Measurements from ENCODE around the gene ZFTA.
"Not testable (repeated sequence)": the region's sequence is repeated elsewhere in the genome, so short reads cannot be mapped to it uniquely, and the experiment has no call there.

Gene ZFTA

GRCh38 chr11:63768237-63769041 is at the start of gene ZFTA:
TSS of gene ZFTA (minus strand) at chr11:63768775. CDS start at chr11:63768622, 153 bp downstream.
- FAIRE-seq = no peak
- peak; percentile 15 for DNase-seq (ENCODE audit: low spot score)

GRCh38 chr11:63817758-63818498 is 49.4 kb upstream of the ZFTA start:
- FAIRE-seq (no peak), DNase-seq (ENCODE audit: low spot score) (no peak)

GRCh38 chr11:63816732-63817131 is 48.2 kb upstream of the ZFTA start:
- FAIRE-seq (no peak), DNase-seq (ENCODE audit: low spot score) (no peak)

GRCh38 chr11:63816166-63816565 is 47.6 kb upstream of the ZFTA start:
- DNase-seq (ENCODE audit: low spot score) (no peak), FAIRE-seq (no peak)

- DNase-seq (ENCODE audit: low spot score) (no peak), FAIRE-seq (no peak)
Measured at GRCh38 chr11:63814383-63814736, 45.8 kb upstream of the ZFTA start.

GRCh38 chr11:63813563-63814382 is 45.2 kb upstream of the ZFTA start:
- FAIRE-seq = no peak
- no peak for DNase-seq (ENCODE audit: low spot score)

GRCh38 chr11:63813035-63813562 is 44.5 kb upstream of the ZFTA start, which contains the start of gene SPINDOC:
TSS of gene SPINDOC (plus strand) at chr11:63813456. CDS start at chr11:63813687, 231 bp downstream.
- FAIRE-seq (no peak), DNase-seq (ENCODE audit: low spot score) (peak; percentile 32)

- no peak for DNase-seq (ENCODE audit: low spot score)
- FAIRE-seq = no peak
Measured at GRCh38 chr11:63811522-63811921, 42.9 kb upstream of the ZFTA start.

- DNase-seq (ENCODE audit: low spot score) = not testable (repeated sequence)
Measured at GRCh38 chr11:63810383-63810782, 41.8 kb upstream of the ZFTA start.

GRCh38 chr11:63805844-63806415 is 37.4 kb upstream of the ZFTA start:
- DNase-seq (ENCODE audit: low spot score) (no peak), FAIRE-seq (no peak)

More at GRCh38 chr11:63810383-63810782, 41.8 kb upstream of the ZFTA start:
- FAIRE-seq = not testable (repeated sequence)

- no peak for FAIRE-seq
- no peak for DNase-seq (ENCODE audit: low spot score)
Measured at GRCh38 chr11:63804259-63804658, 35.7 kb upstream of the ZFTA start.

- DNase-seq (ENCODE audit: low spot score) = peak; percentile 45
- FAIRE-seq = no peak
Measured at GRCh38 chr11:63802637-63803414, 34.3 kb upstream of the ZFTA start.

- FAIRE-seq (no peak), DNase-seq (ENCODE audit: low spot score) (no peak)
Measured at GRCh38 chr11:63800921-63801320, 32.3 kb upstream of the ZFTA start.

- DNase-seq (ENCODE audit: low spot score) (no peak), FAIRE-seq (no peak)
Measured at GRCh38 chr11:63795066-63795465, 26.5 kb upstream of the ZFTA start.

GRCh38 chr11:63793161-63793560 is 24.6 kb upstream of the ZFTA start:
- FAIRE-seq (no peak), DNase-seq (ENCODE audit: low spot score) (no peak)

- FAIRE-seq = no peak
- no peak for DNase-seq (ENCODE audit: low spot score)
Measured at GRCh38 chr11:63791495-63792167, 23.1 kb upstream of the ZFTA start.

GRCh38 chr11:63785823-63786222 is 17.2 kb upstream of the ZFTA start:
- FAIRE-seq = no peak
- DNase-seq (ENCODE audit: low spot score) = no peak

GRCh38 chr11:63783925-63784592 is 15.5 kb upstream of the ZFTA start:
- FAIRE-seq (no peak), DNase-seq (ENCODE audit: low spot score) (no peak)

GRCh38 chr11:63782749-63783148 is 14.2 kb upstream of the ZFTA start:
- DNase-seq (ENCODE audit: low spot score) (no peak), FAIRE-seq (no peak)
